ENCODE measurements around the gene NLN. TPM values are rescaled to one million over a fixed set of nuclear protein-coding genes. Genes with fewer than 3 reads are reported as not detected.
"Not testable (repeated sequence)": the region's sequence is repeated elsewhere in the genome, so short reads cannot be mapped to it uniquely, and the experiment has no call there.

Gene NLN
- total and polyA plus RNA-seq, 2 of the 4 experiments (the other 2 are of a cell fraction), result 19.1 to 37.1 TPM

GRCh38 chr5:65871182-65871581 is 149.2 kb downstream of the NLN start:
- Histone ChIP-seq H4K8ac (ENCODE audit: low read depth in 2 of 2, low read length in 2 of 2) (peak overlapping the region in 1 of 2 experiments; percentile 27; a peak in 1 of 4 replicates), H2BK120ac (ENCODE audit: low read depth, low read length) (no peak overlapping the region), H4K91ac (ENCODE audit: insufficient read depth, low read depth, low read length) (no peak overlapping the region), H2AK5ac (ENCODE audit: low read depth, low read length) (no peak overlapping the region), H2BK15ac (ENCODE audit: low read depth, low read length) (no peak overlapping the region), H2AFZ (replicated peaks; ENCODE audit: low read length, poor library complexity) (no peak overlapping the region), H3K23ac (ENCODE audit: low read depth, low read length) (no peak overlapping the region), H3K4me2 (ENCODE audit: low read depth, low read length) (no peak overlapping the region), H2AK9ac (replicated peaks; ENCODE audit: low read depth, low read length, poor library complexity) (no peak overlapping the region), H3K79me1 (ENCODE audit: low read depth in 1 of 2, low read length in 2 of 2) (peaks cover 0 to 3% of the 10 kb centered on the region in 2 experiments; a peak in 1 of 4 replicates), H2BK20ac (ENCODE audit: low read depth, low read length) (peak overlapping the region; percentile 3; the same call in 1 of the 2 replicates), H3K18ac (ENCODE audit: low read depth, low read length) (no peak overlapping the region; the same call in 1 of the 2 replicates), H3K9ac (ENCODE audit: low read depth, low read length) (no peak overlapping the region), H3K4ac (ENCODE audit: low read depth, low read length) (no peak overlapping the region), H4K20me1 (ENCODE audit: insufficient read depth, low read length) (no peaks in the 10 kb centered on the region), H3K9me3 (ENCODE audit: control insufficient read depth, insufficient read depth, low read length) (no peaks in the 10 kb centered on the region), H3K36me3 (ENCODE audit: control insufficient read depth, insufficient read depth, low read length) (no peaks in the 10 kb centered on the region), H3K27me3 (ENCODE audit: control insufficient read depth, insufficient read depth, low read length) (no peaks in the 10 kb centered on the region), H3K56ac (ENCODE audit: extremely low read depth, insufficient read depth, low read length) (no peak overlapping the region), H2BK5ac (ENCODE audit: low read depth, low read length, poor library complexity, severe bottlenecking) (peak overlapping the region; percentile 92), H3K14ac (replicated peaks; ENCODE audit: low read depth, low read length) (no peak overlapping the region), H3K27ac (ENCODE audit: insufficient read depth, low read length) (no peak overlapping the region), H4K5ac (ENCODE audit: low read depth, low read length) (peak overlapping the region; percentile 16; the same call in 1 of the 2 replicates), H3K4me1 (ENCODE audit: control insufficient read depth, insufficient read depth, low read length) (peaks cover 3% of the 10 kb centered on the region; the same call in 1 of the 2 replicates), H3K4me3 (ENCODE audit: insufficient read depth, low read depth, low read length) (no peak overlapping the region), H3K9me1 (ENCODE audit: insufficient read depth, low read length) (peaks cover 3% of the 10 kb centered on the region; the same call in 1 of the 2 replicates)
- ChIA-PET POLR2A (ENCODE audit: unreplicated experiment) (no interaction called here), CTCF (interaction anchor here (0.8 kb wide), 1 partner anchor 121 kb away, joined by 3 read pairs; no protein-coding TSS in a partner anchor)
- 74% methylated on average over 3 of the region's 5 CpGs; no CpG with 5 or more reads in 1 of the 2 experiments for WGBS, 2 experiments (ENCODE audit: extremely low coverage in 2 of 2, insufficient read length in 1 of 2)
- TF ChIP-seq FOS (IDR thresholded peaks at IDR 0.05; ENCODE audit: low read depth, low read length) (no peak), BHLHE40 (IDR thresholded peaks at IDR 0.05; ENCODE audit: low read depth, low read length) (peak; percentile 87)
- intact Hi-C loops (cut with micrococcal nuclease), result no loop called here
- DNase-seq (peak; percentile 54), ATAC-seq (ENCODE audit: low read depth) (peak; percentile 70)
- dilution Hi-C loops (cut with HindIII; ENCODE audit: low sequenced_read_pairs, unreplicated experiment), result no loop called here
- in situ Hi-C loops (cut with MboI; ENCODE audit: low sequenced_read_pairs), result no loop called here
- BruUV-seq (replicated peaks), result no TSS peak

- H4K5ac ChIP-seq (ENCODE audit: low read depth, low read length); H2BK15ac ChIP-seq (ENCODE audit: low read depth, low read length); H2AK5ac ChIP-seq (ENCODE audit: low read depth, low read length); H3K9ac ChIP-seq (ENCODE audit: low read depth, low read length); H3K4me2 ChIP-seq (ENCODE audit: low read depth, low read length); in situ Hi-C loops (cut with MboI; ENCODE audit: low sequenced_read_pairs); H4K91ac ChIP-seq (ENCODE audit: insufficient read depth, low read depth, low read length); H3K9me3 ChIP-seq (ENCODE audit: control insufficient read depth, insufficient read depth, low read length); dilution Hi-C loops (cut with HindIII; ENCODE audit: low sequenced_read_pairs, unreplicated experiment); H3K79me1 ChIP-seq (ENCODE audit: low read depth in 1 of 2, low read length in 2 of 2); H3K4ac ChIP-seq (ENCODE audit: low read depth, low read length); H3K4me3 ChIP-seq (ENCODE audit: insufficient read depth, low read depth, low read length); intact Hi-C loops (cut with micrococcal nuclease); H3K27me3 ChIP-seq (ENCODE audit: control insufficient read depth, insufficient read depth, low read length); ATAC-seq (ENCODE audit: low read depth); BruUV-seq (replicated peaks); H3K27ac ChIP-seq (ENCODE audit: insufficient read depth, low read length); H4K20me1 ChIP-seq (ENCODE audit: insufficient read depth, low read length); H3K23ac ChIP-seq (ENCODE audit: low read depth, low read length); H2BK120ac ChIP-seq (ENCODE audit: low read depth, low read length); H3K56ac ChIP-seq (ENCODE audit: extremely low read depth, insufficient read depth, low read length); H2BK20ac ChIP-seq (ENCODE audit: low read depth, low read length); H4K8ac ChIP-seq (ENCODE audit: low read depth in 2 of 2, low read length in 2 of 2); H2AK9ac ChIP-seq (replicated peaks; ENCODE audit: low read depth, low read length, poor library complexity); H3K14ac ChIP-seq (replicated peaks; ENCODE audit: low read depth, low read length); H3K36me3 ChIP-seq (ENCODE audit: control insufficient read depth, insufficient read depth, low read length); POLR2A ChIA-PET (ENCODE audit: unreplicated experiment); H3K18ac ChIP-seq (ENCODE audit: low read depth, low read length); H3K9me1 ChIP-seq (ENCODE audit: insufficient read depth, low read length); H2AFZ ChIP-seq (replicated peaks; ENCODE audit: low read length, poor library complexity); H3K4me1 ChIP-seq (ENCODE audit: control insufficient read depth, insufficient read depth, low read length): not testable (repeated sequence)
- DNase-seq, result peak; percentile 17
- no CpG with 5 or more reads among the region's 5 CpGs for WGBS, 2 experiments (ENCODE audit: extremely low coverage in 2 of 2, insufficient read length in 1 of 2)
- H2BK5ac ChIP-seq (ENCODE audit: low read depth, low read length, poor library complexity, severe bottlenecking), result peak overlapping the region; percentile 92
- CTCF ChIA-PET, result interaction anchor here (0.8 kb wide), 1 partner anchor 122 kb away, joined by 3 read pairs; no protein-coding TSS in a partner anchor
Observed at GRCh38 chr5:65871776-65872175, 149.8 kb downstream of the NLN start.
